Measurements from ENCODE around the gene DNAAF3.

DNAAF3 gene

GRCh38 chr19:55171440-55171839 is 5.0 kb upstream of the DNAAF3 start:
- H3K4me3 ChIP-seq (ENCODE audit: control insufficient read depth, low read depth, low read length) = no peak overlapping the region
- DNase-seq (ENCODE audit: low read depth) = no peak
- no peak for TF ChIP-seq CTCF (conservative IDR thresholded peaks at IDR 0.05; ENCODE audit: control insufficient read depth, insufficient read depth, low read depth, low read length)

- TF ChIP-seq CTCF (conservative IDR thresholded peaks at IDR 0.05; ENCODE audit: control insufficient read depth, insufficient read depth, low read depth, low read length) = no peak
- DNase-seq (ENCODE audit: low read depth) = no peak
- H3K4me3 ChIP-seq (ENCODE audit: control insufficient read depth, low read depth, low read length) = no peak overlapping the region
These were observed 2.7 kb upstream of the DNAAF3 start for GRCh38 chr19:55169136-55169535.

GRCh38 chr19:55165952-55166529 is 372 bp downstream of the DNAAF3 start:
- DNase-seq (ENCODE audit: low read depth) = peak; percentile 61
- TF ChIP-seq CTCF (conservative IDR thresholded peaks at IDR 0.05; ENCODE audit: control insufficient read depth, insufficient read depth, low read depth, low read length) = peak; percentile 37
- peak overlapping the region; percentile 56 for H3K4me3 ChIP-seq (ENCODE audit: control insufficient read depth, low read depth, low read length)

GRCh38 chr19:55161571-55162322 is 4.7 kb downstream of the DNAAF3 start:
- no peak for DNase-seq (ENCODE audit: low read depth)
- no peak for TF ChIP-seq CTCF (conservative IDR thresholded peaks at IDR 0.05; ENCODE audit: control insufficient read depth, insufficient read depth, low read depth, low read length)
- no peak overlapping the region for H3K4me3 ChIP-seq (ENCODE audit: control insufficient read depth, low read depth, low read length)

- TF ChIP-seq CTCF (conservative IDR thresholded peaks at IDR 0.05; ENCODE audit: control insufficient read depth, insufficient read depth, low read depth, low read length) = no peak
- no peak overlapping the region for H3K4me3 ChIP-seq (ENCODE audit: control insufficient read depth, low read depth, low read length)
- no peak for DNase-seq (ENCODE audit: low read depth)
These were observed 5.4 kb downstream of the DNAAF3 start for GRCh38 chr19:55160986-55161365.

DNA sequence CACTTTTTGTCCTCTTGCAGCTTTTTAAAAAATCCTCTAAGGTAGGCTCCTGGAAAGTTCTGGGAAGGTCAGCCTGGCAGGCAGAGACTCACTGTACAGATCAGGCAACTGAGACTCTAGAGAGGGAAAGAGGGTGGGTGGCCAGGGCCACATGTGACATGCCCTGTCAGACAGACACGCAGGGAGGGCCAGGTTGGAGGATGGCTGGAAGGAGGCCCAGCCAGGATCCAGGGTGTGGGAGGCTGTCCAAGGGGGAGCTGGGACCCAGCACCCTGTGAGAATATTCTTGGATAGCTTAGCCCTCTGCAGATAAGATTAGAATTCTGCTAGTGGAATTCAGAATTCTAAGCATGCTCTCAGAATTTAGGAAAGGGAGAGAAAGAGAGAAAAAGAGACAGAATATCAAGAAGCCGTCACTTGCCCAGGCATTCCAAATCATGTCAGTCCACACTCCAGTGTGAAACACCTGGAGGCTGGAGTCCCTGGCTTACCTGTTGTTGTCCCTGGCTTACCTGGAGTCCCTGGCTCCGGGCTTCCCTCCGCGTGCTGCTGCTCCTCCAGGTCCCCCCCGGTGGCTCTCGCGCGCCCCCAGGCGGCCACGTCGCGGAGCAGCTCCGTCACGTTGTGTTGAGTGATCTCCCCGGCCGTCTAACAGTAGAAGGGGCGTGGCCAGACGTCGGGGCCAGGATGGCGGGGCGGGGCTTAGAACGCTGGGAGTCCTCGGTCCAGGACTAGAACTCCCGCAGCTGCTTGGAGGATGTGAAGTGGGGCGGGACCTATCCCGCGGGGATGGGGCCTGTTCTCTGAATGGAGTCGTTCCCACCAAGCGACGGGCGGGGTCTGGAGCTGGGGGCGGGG is 6.1 kb downstream of the DNAAF3 start:
- TF ChIP-seq CTCF (conservative IDR thresholded peaks at IDR 0.05; ENCODE audit: control insufficient read depth, insufficient read depth, low read depth, low read length) = peak; percentile 75
- DNase-seq (ENCODE audit: low read depth) = peak; percentile 79
- H3K4me3 ChIP-seq (ENCODE audit: control insufficient read depth, low read depth, low read length) = no peak overlapping the region
